GM12873 (cell line): ENCODE measurements around the gene FAM151A.

Source experiments
- CTCF ChIP-seq: IDR thresholded peaks from 2 replicates; pipeline ENCODE4 v1.5.1; 2012; ENCODE audit warnings: low read depth, mild to moderate bottlenecking, moderate library complexity, low read length, control low read depth; ENCODE audit not compliant: insufficient read depth; ENCODE audit errors: missing control alignments

FAM151A gene

DNA sequence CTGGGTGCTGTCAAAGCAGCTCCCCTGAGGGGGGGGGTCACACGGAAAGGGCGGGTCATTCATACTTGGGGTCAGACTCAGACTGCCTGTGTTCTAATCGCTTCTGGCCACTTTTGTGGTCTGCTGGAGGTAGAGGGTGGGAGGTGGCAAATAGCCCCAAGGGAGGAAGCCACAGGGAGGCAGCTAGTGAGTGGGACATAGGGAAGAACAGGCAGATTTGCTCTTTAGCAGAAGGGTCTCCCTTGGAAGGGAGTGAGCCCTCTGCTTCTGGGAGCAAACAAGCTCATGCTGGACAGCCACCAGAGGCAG is 50.8 kb downstream of the FAM151A start:
- TF ChIP-seq CTCF: no peak

DNA sequence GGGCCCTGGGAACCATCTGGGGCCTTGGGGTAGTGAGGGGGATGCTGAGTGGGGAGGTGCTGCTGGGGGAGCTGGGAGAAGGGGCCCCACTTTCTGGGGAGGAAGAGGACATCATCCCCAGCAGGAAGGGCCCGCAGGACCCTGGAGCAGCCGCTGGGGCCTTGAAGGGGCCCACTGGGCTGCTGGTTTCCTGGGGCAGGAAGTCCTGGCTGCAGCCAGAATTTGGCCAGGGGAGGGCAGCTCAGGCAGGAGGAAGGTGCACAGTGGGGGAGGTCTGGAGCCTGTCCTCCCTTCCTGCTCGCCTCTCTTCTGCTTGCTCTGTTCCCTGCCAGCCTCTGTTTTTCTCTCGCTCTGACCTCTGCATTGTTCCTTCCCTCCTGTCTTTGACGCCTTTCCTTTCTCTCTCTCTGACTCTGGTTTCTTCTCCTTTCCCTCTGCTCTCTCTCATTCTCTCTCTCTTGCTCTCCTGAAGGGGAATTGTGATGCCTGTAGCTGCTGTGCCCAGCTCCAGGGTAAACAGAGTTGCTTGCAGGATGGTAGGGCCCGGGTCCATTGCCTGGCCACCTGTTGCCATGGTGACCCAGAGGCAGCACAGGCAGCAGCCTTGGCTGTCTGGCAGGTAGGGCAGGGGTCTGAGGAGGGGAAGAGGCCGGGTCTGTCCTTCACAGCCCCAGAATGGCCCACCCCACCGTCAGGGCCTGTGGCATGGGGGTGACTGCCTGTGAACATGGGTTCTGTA is 51.4 kb downstream of the FAM151A start:
- TF ChIP-seq CTCF: no peak

DNA sequence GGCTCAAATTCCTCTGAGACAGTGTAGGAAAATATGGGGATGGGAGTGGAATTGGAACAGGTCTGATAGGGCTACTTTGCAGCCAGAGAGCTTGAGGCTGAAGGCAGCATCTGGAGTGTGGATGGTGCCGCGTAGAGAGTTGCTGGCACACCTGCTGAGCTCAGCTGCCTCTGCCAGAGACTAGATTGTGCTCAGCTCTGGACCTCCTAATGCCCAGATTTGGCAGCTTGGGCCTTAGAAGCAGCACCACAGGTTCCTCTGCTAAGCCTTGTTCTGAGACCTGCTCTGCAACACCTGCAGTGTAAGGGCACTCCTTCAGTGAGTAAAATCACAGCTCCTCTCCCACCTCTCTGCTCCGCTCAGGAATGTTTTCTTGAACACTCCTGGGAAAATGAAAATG is 52.0 kb downstream of the FAM151A start:
- TF ChIP-seq CTCF: no peak

GRCh38 chr1:54570161-54570560 is 53.2 kb downstream of the FAM151A start:
- no peak for TF ChIP-seq CTCF

DNA sequence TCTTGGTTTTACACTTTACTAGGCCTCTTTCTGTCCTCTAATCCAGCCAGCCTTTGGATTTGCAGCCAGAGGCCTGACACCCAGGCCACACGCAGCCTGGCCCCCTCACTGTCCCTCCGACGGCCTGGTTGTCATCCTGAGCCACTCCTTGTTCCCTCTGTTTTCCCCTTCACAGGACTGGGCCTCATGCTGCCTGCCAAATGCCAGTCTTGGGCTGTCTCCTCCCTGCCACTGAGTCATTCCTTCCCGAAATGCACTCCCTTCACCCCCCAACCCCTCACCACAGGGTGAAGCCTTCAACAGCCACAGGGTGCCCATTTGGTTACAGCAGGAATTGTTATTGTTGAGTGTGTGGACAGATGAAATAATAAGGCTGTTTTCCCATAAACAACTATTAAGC is 54.0 kb downstream of the FAM151A start:
- TF ChIP-seq CTCF: no peak

DNA sequence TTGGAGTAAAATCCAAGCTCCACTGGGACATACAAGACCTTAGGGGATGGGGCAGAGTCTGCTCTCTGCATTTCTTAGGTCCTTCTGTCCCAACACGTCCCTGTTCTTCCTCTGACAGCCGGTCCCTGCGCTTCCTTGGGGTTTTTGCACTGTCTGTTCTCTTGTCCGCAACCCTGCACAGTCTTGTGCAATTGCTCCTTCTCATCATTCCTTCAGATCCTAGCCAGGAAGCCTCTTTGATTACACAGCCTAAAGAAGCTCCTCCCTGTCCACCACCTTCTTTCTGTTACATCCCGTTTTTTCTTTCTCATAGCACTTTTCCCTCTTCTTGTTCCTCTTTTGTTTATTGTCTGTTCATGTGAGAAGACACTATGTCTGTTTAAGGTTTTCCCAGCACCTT is 55.4 kb downstream of the FAM151A start:
- no peak for TF ChIP-seq CTCF

DNA sequence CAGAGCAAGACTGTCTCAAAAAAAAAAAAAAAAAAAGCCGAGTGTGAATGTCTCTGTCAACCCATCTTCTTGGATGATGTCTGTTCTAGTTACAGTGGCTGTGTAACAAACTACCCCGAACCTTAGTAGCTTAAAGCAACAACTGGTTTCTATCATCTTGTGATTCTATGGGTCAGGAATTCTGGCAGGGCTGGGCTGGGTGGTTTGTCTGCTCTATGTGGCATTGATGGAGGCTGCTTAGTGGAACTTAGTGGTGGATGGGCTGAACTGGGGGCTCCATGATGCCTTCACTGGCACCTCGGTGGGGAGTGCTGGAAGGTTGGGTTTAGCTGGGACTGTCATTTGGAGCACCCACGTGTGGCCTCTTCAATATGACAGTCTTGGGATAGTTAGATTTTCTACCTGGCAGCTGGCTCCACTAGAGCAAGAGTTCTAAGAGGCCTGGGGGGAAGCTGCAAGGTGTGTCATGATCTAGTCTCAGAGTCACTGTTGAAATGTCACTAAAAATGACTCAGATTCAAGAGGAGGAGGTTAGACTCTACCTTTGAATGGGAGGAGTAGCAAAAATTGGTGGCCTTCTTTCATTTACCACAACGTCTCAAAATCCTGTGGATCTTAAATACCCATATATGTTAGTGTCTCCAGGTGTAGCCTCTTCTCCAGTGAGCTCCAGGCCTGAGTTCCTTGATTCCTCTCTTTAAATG is 56.7 kb downstream of the FAM151A start:
- no peak for TF ChIP-seq CTCF
